Ishikawa (cell line): Measurements from ENCODE around the gene DDX54.

Experiments
- CREB1 ChIP-seq: IDR thresholded peaks from 2 replicates; pipeline ENCODE4 v1.6.1; 2012; ENCODE audit warnings: low read depth
- EGR1 ChIP-seq: IDR thresholded peaks from 2 replicates; pipeline ENCODE4 v1.6.1; 2012
- EP300 ChIP-seq: IDR thresholded peaks from 2 replicates; pipeline ENCODE4 v1.6.1; 2012; ENCODE audit warnings: borderline replicate concordance
- FOXM1 ChIP-seq: IDR thresholded peaks from 2 replicates; pipeline ENCODE4 v1.6.1; 2012; ENCODE audit warnings: low read depth, borderline replicate concordance
- NFIC ChIP-seq: IDR thresholded peaks from 2 replicates; pipeline ENCODE4 v1.6.1; 2012
- RAD21 ChIP-seq: IDR thresholded peaks from 2 replicates; pipeline ENCODE4 v1.6.1; 2012; ENCODE audit warnings: low read depth
- REST ChIP-seq: IDR thresholded peaks from 2 replicates; pipeline ENCODE4 v1.6.1; 2012; ENCODE audit warnings: low read depth, mild to moderate bottlenecking
- TAF1 ChIP-seq: IDR thresholded peaks from 2 replicates; pipeline ENCODE4 v1.6.1; 2012; ENCODE audit warnings: low read depth, mild to moderate bottlenecking
- TCF12 ChIP-seq: IDR thresholded peaks from 2 replicates; pipeline ENCODE4 v1.6.1; 2012; ENCODE audit warnings: low read depth
- TEAD4 ChIP-seq: IDR thresholded peaks from 2 replicates; pipeline ENCODE4 v1.6.1; 2012
- USF1 ChIP-seq: IDR thresholded peaks from 2 replicates; pipeline ENCODE4 v1.6.1; 2012
- YY1 ChIP-seq: IDR thresholded peaks from 2 replicates; pipeline ENCODE4 v1.6.1; 2012; ENCODE audit warnings: low read depth
- ZBTB7A ChIP-seq: IDR thresholded peaks from 2 replicates; pipeline ENCODE4 v1.6.1; 2012; ENCODE audit warnings: low read depth
- TF ChIP-seq, protein P1 (sequence below): IDR thresholded peaks from 2 replicates; pipeline ENCODE4 v1.6.1; 2012

The DDX54 gene

DNA sequence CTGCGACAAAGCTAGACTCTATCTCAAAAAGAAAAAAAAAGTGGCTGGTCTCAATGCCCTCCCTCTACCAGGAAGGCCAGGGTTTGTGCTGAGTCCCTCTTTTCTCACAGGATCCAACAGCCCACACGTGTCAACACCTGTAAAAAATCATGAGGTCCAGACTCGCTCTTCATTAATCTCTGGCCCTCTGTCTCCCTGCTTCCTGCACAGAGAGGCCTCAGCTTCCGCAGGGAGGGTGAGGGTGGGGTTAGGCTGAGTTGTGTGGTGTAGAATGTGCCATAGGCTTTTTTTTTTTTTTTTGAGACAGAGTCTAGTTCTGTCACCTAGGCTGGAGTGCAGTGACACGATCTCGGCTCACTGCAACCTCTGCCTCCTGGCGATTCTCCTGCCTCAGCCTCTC lies 29.6 kb downstream of the DDX54 start:
- no peak for TF ChIP-seq ZBTB7A
- TF ChIP-seq REST: no peak

DNA sequence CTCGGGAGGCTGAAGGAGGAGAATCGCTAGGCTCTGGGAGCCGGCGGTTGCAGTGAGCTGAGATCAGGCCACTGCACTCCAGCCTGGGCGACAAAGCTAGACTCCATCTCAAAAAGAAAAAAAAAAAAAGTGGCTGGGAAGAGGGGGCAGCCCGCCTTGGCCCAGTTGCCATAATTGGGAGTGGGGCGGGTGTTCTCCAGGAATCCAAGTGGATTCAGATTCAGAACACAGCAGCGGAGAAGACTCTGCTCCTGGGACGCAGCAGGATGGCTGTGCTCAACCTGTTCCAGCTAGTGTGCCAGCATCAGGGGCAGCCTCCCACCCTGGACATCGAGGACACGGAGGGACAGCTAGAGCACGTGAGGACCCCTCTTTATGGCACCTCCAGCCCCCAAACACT lies 30.2 kb downstream of the DDX54 start:
- TF ChIP-seq FOXM1 (no peak), YY1 (no peak), EGR1 (no peak)

DNA sequence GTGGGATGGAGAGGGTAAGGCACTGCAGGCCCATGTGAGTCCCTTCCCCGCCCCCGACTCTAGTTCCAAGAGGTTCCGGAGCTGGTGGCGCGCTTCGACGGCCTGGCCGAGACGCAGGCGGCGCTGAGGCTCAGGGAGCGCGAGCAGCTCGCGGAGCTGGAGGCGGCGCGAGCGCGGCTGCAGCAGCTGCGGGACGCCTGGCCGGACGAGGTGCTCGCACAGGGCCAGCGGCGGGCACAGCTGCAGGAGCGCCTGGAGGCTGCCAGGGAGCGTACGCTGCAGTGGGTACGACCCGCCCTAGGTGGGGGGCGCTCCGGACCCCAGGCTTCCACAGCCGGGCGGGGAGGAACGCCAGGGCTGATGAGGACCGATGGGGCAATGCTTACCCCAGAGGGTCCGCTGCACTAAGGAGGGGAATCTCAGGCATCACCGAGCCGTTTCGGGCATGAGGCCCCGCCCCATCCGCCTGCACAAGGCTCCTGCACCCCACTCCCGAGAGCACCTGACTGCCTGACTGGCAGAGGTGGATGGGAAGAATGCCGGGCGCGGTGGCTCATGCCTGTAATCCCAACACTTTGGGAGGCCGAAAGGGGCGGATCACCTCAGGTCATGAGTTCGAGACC lies 30.8 kb downstream of the DDX54 start:
- TF ChIP-seq YY1: no peak

GRCh38 chr12:113152835-113153814 lies 32.2 kb downstream of the DDX54 start:
- TF ChIP-seq RAD21 (peak; percentile 83), TEAD4 (no peak), ZBTB7A (peak; percentile 33; the same call in 1 of the 2 replicates), TAF1 (peak; percentile 15; the same call in 1 of the 2 replicates), TCF12 (0 out of 2 replicates have a peak, but pooled peaks have one; percentile 46)
- TF ChIP-seq, protein P1, sequence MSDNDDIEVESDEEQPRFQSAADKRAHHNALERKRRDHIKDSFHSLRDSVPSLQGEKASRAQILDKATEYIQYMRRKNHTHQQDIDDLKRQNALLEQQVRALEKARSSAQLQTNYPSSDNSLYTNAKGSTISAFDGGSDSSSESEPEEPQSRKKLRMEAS: peak; percentile 90

DNA sequence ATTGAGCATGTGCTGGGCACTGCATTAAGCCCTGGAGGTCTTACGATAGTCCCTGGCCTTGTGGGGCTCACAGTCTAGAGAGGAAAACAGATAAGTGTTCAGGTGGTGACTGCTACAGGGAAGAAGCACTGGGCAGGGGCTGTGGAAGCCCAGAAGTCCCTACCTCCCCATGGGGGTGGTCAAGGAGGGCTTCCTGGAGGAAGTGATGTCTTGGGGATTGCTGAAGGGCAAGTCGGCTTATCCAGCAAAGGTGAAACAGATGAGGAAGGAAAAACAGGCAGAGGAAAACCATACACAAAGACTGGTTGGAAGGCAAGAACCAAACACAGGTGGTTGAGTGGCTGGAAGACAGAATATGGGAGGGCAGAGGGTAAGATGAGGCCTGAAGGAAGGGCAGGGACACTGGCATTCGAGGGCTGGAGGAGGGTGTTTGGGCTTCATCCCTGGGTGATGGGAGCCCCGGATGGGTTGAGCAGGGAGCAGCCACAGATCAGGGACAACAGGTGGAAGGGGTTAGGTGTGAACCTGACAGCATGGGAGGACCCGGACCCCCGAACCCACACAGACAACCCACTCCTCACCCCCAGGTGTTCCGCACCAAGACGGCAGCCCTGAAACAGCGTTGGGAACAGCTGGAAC lies 33.0 kb downstream of the DDX54 start:
- TF ChIP-seq REST: no peak
- TF ChIP-seq, protein P1: no peak

DNA sequence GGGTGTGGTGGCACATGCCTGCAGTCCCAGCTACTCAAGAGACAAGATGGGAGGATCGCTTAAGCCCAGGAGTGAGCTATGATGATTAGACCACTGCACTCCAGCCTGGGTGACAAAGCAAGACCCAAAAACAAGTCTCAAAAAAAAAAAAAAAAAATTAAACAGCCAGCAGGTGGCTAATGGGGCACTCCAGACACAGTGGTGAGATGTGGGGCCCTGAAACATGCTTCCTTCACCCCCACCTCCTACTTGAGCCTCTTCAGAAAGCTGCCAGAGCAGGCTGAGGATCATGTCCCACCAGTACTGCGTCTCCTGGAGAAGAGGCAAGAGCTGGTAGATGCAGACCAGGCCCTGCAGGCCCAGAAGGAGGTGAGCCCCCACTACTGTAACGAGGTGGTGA lies 33.6 kb downstream of the DDX54 start:
- TF ChIP-seq EGR1 (no peak), REST (no peak), USF1 (no peak), TAF1 (no peak), EP300 (no peak), YY1 (no peak), ZBTB7A (no peak), TCF12 (no peak), RAD21 (no peak), FOXM1 (no peak), NFIC (no peak), CREB1 (no peak)
- TF ChIP-seq, protein P1: no peak
